Heart left ventricle (tissue), 16 donors: ENCODE measurements around the gene FAAH. TPM values are rescaled to one million over a fixed set of nuclear protein-coding genes. Genes with fewer than 3 reads are reported as not detected.

Source experiments
- ATAC-seq, 4 donors: fragments of 200-7000 bp; cut with Tn5 transposase; one replicate each; pipeline ENCODE4 v1.9.1; 2020 to 2022; ENCODE audit warnings: moderate library complexity in 4 of 4, mild to moderate bottlenecking in 3 of 4, moderate number of reproducible peaks in 1 of 4
- DNase-seq, 5 donors: peaks; one replicate each; pipeline ENCODE4 v3.0.0-alpha.2; 2020
- H3K27ac ChIP-seq, 12 donors: fragments of 200-600 bp; sonication (generic) in 4 of 12; one replicate each; pipeline versions ENCODE4 v1.5.0 to v1.8.0; 2016 to 2022; ENCODE audit warnings: mild to moderate bottlenecking in 2 of 12
- H3K27me3 ChIP-seq, 9 donors: fragments of 200-600 bp; sonication (generic) in 2 of 9; one replicate each; pipeline versions ENCODE4 v1.5.1 to v1.8.0; 2016 to 2022; ENCODE audit warnings: mild to moderate bottlenecking in 3 of 9
- H3K36me3 ChIP-seq, 9 donors: fragments of 200-600 bp; sonication (generic) in 2 of 9; one replicate each; pipeline versions ENCODE4 v1.5.0 to v1.8.0; 2018 to 2022; ENCODE audit warnings: mild to moderate bottlenecking in 2 of 9
- H3K4me1 ChIP-seq, 12 donors: fragments of 200-600 bp; sonication (generic) in 4 of 12; one replicate each; pipeline versions ENCODE4 v1.5.0 to v1.8.0; 2016 to 2022; ENCODE audit warnings: mild to moderate bottlenecking in 3 of 12
- H3K4me3 ChIP-seq, 12 donors: fragments of 200-600 bp; sonication (generic) in 4 of 12; one replicate each; pipeline versions ENCODE4 v1.5.0 to v1.8.0; 2017 to 2022; ENCODE audit warnings: mild to moderate bottlenecking in 9 of 12, moderate library complexity in 4 of 12
- H3K9me3 ChIP-seq, 12 donors: fragments of 200-600 bp; sonication (generic) in 4 of 12; one replicate each; pipeline versions ENCODE4 v1.5.0 to v1.8.0; 2016 to 2022; ENCODE audit warnings: mild to moderate bottlenecking in 1 of 12
- POLR2A ChIP-seq, 2 donors: fragments of 450-650 bp; IDR thresholded peaks; one replicate each; pipeline ENCODE4 v1.6.1; 2017; ENCODE audit warnings: antibody characterized with exemption in 2 of 2, mild to moderate bottlenecking in 2 of 2, moderate library complexity in 2 of 2
- WGBS, 4 donors: extraction: QIAGEN DNeasy Blood & Tissue Kit in 2 of 4; methylation state at CpG; one replicate each; pipeline versions ENCODE4 v1.1.5 to v1.1.7; 2013 to 2018; 5-methylcytosine and 5-hydroxymethylcytosine counted together
- intact Hi-C, 10 donors: fragments of 100-400 bp; cut with DNase I; formaldehyde crosslinking; loops; one replicate each; pipeline versions ENCODE4 v1.11.1 to v1.14.2; 2022
- polyA plus RNA-seq, 2 donors: library from polyadenylated mRNA; stranded (reverse); fragments of 200-250 nt; gene quantifications; one replicate each; pipeline ENCODE4 v1.2.3, GENCODE V29; 2013
- total RNA-seq, 9 donors: library from RNA; depleted of rRNA in 2 of 9; stranded (reverse); fragments of >200 nt in 2 of 9; fragmentation: NEBNext Ultra II Directional in 3 of 9; extraction: Animal tissue kit (Norgen Biotek cat#: 25700) in 3 of 9; gene quantifications; one replicate each; pipeline versions ENCODE4 v1.1.0 to v1.2.4, GENCODE V29; 2016 to 2023
- TF ChIP-seq, protein P1 (sequence below), 12 donors: fragments of 200-600 bp; sonication (generic) in 4 of 12; IDR thresholded peaks; one replicate each; pipeline versions ENCODE4 v1.5.0 to v1.8.0; 2018 to 2022; ENCODE audit warnings: antibody characterized with exemption in 12 of 12, mild to moderate bottlenecking in 5 of 12
- donor health status: ischemic (EF 13 %, LVEDD 7.1; RV severe dilation, severe dysfunction).
- donor health status: healthy with polysubstance abuse.
- donor health status: DM: no; HTN: yes; CAD: no.
- donor health status: DM: no; HTN: no; CAD: no.
- donor health status: ischemic (EF 25% LVEDD 6.9; RV normal size, moderate dysfunction).
- donor health status: ischemic (EF 25% LVEDD 5.7; RV mildly dilated, moderate dysfunction).
- donor health status: healthy.
- donor health status: DM: yes; HTN: yes; CAD: no.
- donor health status: ischemic (EF 35%, LVEDD 5.7; RV mildly dilated, moderate dysfunction).
- donor health status: nonischemic (EF 11% LVEDD 7.7; RV severe dilation, severe dysfunction).
- donor health status: DM: yes; HTN: yes; CAD: no.
- donor health status: PGD.
- donor health status: ischemic (EF 29% LVEDD 5.4; RV normal size, mild dysfunction).
- donor health status: nonischemic (EF 23%, LVEDD 6.1; RV moderate dilation, normal function).

FAAH gene
- total and polyA plus RNA-seq, 11 donors, result 1.9 to 8.0 (median 3.5) TPM

DNA sequence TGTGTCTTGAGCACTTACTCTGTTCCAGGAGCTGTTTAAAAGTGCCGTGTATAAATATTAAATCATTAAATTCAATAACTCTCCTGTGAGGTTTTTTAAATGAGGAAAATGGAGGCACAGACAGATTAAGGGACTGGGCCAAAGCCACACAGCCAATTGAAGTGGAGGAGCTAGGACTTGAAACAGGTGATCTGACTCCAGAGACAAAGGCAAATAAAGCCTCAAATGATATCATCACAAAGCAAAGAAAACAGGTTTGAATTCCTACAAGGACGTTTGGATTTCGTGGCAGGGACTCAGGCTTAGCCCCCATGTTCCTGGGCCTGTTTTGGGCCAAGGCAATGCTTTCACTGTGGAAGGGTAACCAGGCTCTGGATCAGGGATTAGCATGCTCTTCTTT lies 50.3 kb downstream of the FAAH start:
- TF ChIP-seq, protein P1, sequence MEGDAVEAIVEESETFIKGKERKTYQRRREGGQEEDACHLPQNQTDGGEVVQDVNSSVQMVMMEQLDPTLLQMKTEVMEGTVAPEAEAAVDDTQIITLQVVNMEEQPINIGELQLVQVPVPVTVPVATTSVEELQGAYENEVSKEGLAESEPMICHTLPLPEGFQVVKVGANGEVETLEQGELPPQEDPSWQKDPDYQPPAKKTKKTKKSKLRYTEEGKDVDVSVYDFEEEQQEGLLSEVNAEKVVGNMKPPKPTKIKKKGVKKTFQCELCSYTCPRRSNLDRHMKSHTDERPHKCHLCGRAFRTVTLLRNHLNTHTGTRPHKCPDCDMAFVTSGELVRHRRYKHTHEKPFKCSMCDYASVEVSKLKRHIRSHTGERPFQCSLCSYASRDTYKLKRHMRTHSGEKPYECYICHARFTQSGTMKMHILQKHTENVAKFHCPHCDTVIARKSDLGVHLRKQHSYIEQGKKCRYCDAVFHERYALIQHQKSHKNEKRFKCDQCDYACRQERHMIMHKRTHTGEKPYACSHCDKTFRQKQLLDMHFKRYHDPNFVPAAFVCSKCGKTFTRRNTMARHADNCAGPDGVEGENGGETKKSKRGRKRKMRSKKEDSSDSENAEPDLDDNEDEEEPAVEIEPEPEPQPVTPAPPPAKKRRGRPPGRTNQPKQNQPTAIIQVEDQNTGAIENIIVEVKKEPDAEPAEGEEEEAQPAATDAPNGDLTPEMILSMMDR (IDR thresholded peaks at IDR 0.05), result no peak
- no peak for TF ChIP-seq POLR2A (IDR thresholded peaks at IDR 0.05)
- Histone ChIP-seq H3K27ac (no peak overlapping the region), H3K9me3 (no peaks in the 10 kb centered on the region), H3K36me3 (no peaks in the 10 kb centered on the region), H3K4me3 (no peak overlapping the region), H3K4me1 (peaks cover 0 to 26% (median 3%) of the 10 kb centered on the region in 12 donors), H3K27me3 (peaks cover 6 to 36% (median 19%) of the 10 kb centered on the region in 9 donors)
- intact Hi-C loops, result loop anchor here in 6 of 10 donors (1.0 to 10.0 kb wide), 2 partner anchors 84 to 280 kb away; no protein-coding TSS in a partner anchor
- DNase-seq (no peak), ATAC-seq (no peak)
- WGBS, 4 donors, result 79 to 90% (median 81%) methylated on average over 3 of the region's 3 CpGs

DNA sequence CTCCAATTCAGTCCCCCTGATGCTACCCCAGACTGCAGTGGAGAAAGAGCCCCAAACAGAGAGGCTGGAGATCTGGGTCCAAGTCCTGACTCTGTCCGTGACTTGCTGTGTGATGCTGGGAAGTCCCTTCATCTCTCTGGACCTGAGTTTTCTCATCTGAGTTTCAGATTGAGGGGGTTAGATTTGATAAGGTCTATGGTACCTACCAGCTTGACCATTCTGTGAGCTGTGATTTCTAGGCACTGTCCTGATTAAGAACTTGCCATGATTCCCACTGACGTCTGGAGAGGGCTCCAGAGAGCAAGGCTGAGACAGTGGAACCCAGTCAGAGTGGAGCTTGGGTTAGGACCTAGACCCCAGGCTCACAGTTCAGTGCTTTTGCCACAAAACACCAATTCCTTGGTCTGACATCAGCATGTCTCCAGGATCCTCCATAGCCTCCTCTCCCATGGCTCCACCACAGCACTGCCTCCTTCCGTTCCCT lies 51.7 kb downstream of the FAAH start:
- Histone ChIP-seq H3K36me3 (no peaks in the 10 kb centered on the region), H3K27me3 (peaks cover 6 to 37% (median 20%) of the 10 kb centered on the region in 9 donors), H3K4me1 (peaks cover 0 to 26% (median 3%) of the 10 kb centered on the region in 12 donors), H3K4me3 (no peak overlapping the region), H3K27ac (no peak overlapping the region), H3K9me3 (no peaks in the 10 kb centered on the region)
- no peak for TF ChIP-seq POLR2A (IDR thresholded peaks at IDR 0.05)
- TF ChIP-seq, protein P1 (IDR thresholded peaks at IDR 0.05), result no peak
- ATAC-seq, result no peak
- intact Hi-C loops, result loop anchor here (1.0 to 10.0 kb wide), 6 partner anchors 31 to 279 kb away; no protein-coding TSS in a partner anchor
- WGBS, 4 donors, result 70 to 79% (median 71%) methylated on average over 3 of the region's 3 CpGs
- peak in 1 of 5 donors; percentile 18 for DNase-seq

DNA sequence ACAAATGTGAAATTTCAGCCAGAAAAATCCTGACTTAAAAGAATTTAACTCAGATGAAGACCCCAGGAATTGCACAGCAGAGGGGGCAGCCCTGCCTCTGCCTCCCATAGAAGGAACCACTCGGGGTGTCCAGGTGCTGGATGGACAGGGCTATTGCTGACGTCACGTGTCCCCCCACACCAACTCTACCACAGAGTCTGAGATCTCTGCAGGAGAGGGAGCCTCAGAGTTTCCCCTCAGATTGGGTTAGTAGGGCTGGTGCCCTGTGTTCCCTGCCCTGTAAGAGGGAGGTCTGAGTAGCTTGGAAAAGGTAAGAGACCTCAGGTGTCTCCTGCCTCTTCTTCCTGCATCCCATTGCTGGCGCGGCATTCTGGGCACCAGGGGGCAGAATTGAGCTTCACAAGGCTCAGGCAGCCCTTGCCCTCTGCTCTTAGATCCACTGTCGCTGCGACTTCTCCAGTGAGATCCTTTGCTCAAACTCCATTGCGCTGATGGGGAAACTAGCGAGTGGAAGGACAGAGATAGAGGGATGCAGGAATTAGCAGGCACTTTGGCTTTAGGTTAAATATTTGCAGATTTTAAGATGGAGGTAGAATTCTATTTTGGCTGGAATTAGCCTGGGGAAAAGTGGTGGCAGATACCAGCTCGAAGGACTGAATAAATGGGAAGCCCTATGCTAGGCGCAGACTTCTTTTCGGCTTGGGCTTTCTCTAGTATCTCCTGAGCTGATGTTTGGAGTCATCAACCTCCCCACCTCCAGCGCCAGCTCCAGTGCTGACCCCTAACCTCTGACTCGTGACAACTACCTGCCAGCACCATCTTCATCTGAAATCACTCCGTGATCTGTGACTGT lies 52.8 kb downstream of the FAAH start:
- Histone ChIP-seq H3K27ac (no peak overlapping the region), H3K4me3 (no peak overlapping the region), H3K27me3 (peaks cover 6 to 37% (median 20%) of the 10 kb centered on the region in 9 donors), H3K36me3 (no peaks in the 10 kb centered on the region), H3K4me1 (peaks cover 0 to 26% (median 3%) of the 10 kb centered on the region in 12 donors), H3K9me3 (no peaks in the 10 kb centered on the region)
- TF ChIP-seq, protein P1 (IDR thresholded peaks at IDR 0.05), result peak; percentile 74 to 92 (median 84)
- TF ChIP-seq POLR2A (IDR thresholded peaks at IDR 0.05), result no peak
- ATAC-seq (peak in 3 of 4 donors; percentile 60 to 68 (median 64)), DNase-seq (peak; percentile 53 to 87 (median 68))
- 31 to 39% (median 37%) methylated on average over 14 to 15 of the region's 15 CpGs for WGBS, 4 donors
- intact Hi-C loops, result loop anchor here (1.0 to 10.0 kb wide), 7 partner anchors 30 to 278 kb away; no protein-coding TSS in a partner anchor
